Measurements from ENCODE around the gene FMR1.

Gene FMR1

DNA sequence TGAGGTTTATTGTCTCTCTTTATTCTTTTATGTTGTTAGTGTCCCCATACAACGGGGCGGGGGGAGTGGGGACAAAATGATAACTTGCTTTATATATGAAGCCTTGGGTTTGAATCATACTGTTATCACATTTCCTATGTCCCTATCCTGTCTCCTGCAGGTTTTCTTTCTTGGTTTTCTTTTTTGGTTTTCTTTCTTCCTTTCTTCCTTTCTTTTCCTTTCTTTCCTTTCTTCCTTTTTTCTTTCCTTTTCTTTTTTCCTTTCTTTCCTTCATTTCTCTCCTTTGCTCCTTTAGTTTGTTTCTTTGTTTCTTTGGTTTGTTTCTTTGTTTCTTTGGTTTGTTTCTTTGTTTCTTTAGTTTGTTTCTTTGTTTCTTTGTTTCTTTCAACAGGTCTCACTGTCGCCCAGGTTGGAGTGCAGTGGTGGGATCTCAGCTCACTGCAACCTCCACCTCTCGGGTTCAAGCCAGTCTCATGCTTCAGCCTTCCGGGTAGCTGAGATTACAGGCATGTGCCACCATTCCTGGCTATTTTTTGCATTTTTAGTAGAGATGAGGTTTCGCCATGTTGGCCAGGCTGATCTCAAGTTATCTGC is 4.8 kb downstream of the FMR1 start:
- no peak for DNase-seq (ENCODE audit: low read depth)

DNA sequence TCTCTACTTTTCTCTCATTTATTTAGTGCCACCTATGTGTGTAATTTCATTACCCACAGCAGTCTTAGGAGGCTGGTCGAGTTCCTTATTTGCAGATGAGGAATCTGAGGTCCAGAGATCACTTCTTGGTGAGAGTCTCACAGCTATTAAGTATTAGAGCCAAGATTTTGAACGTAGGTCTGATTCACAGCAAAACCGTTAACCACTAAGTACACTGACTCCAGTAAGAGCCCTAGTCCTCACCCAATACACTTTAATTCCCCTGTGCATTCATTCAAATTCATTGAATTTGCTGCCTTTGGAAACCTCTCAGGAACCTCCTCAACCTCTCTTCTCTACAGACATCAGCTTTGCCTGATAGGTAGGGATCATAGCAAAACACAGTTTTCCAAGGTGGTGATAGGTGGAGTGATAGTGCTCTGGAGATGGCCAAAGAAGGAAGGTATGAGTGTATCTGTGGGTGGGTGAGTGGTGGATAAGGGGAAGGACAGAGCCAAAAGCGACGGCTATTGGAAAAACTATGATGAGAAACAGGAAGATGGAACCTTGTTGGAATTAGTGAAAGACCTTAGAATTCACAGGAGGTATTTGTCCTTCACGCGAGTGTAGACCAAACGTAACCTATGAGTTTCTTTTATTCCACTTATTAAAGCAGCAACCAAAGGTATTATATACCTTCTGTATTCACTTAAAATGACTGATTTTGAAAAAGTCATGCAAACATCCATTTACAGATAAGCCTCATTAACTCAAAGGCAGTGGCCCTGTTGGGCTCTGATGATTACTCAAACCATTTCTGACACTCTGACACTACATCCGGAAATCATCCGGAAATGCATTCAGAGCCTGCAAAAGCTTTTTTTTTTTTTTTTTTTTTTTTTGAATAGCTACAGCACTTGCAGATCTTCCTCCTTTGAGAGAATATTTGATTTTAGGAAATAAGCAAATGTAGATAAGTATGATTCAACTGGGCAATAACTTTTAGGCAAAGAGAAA is 6.3 kb downstream of the FMR1 start:
- peak; percentile 9 for DNase-seq (ENCODE audit: low read depth)

DNA sequence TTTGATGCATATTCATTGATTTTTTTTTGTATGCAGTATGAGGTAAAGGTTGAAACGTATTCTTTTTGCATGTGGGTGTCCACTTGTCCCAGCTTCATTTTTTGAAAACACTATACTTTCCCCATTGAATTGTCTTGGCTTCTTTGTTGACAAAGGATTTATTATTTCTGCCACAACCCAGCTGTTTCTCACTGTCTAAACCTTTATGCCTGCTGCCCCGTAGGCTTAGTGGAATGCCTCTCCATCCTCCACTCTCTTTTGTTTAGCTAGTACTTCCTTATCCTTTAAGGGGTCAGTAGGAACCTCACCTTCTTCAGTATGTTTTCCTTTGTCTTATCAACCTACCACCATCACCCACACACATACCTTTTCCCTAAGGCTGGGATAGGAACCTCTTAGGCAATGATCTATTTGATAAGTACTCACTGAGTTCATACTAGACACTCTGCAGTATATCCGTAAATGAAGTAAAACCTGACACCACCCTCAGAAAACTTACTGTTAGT is 8.5 kb downstream of the FMR1 start:
- DNase-seq (ENCODE audit: low read depth) = no peak

DNA sequence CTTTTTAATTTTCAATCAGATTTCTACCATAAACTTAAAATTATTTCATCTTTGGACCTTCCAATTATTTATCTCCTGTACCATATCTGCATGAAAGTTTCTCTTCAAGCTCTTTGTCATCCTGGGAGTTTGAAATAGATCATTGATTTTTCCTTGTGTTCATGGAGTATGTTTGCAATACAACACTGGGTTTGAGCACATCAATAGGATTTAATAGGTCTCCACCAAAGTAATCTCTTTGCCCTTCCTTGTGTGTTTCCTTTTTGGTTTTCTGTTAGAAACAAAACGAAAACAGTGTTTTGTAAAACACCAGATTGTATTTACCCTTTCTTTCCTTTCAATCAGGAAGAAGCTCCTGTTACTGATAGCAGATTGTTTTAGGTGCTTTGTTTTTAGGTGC is 11.9 kb downstream of the FMR1 start:
- no peak for DNase-seq (ENCODE audit: low read depth)

DNA sequence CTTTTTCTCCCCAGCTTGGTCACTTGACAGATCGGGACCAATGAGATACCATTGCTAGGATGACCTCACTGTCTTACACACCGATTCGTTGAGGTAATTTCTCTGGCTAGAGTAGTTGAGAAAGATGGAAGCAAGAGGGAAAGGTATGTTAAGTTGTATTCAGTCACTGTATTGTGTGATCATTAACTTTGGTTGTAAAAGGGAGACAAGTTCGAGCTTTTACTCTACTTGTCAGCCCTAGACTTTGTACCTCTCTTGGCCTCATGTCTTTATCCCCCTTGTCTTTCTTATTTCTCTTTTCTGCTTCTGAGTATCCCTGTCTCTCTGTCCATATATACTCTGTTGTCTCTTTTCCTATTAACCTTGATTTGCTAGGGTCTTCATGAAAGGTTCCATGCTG is 15.5 kb downstream of the FMR1 start:
- no peak for DNase-seq (ENCODE audit: low read depth)

DNA sequence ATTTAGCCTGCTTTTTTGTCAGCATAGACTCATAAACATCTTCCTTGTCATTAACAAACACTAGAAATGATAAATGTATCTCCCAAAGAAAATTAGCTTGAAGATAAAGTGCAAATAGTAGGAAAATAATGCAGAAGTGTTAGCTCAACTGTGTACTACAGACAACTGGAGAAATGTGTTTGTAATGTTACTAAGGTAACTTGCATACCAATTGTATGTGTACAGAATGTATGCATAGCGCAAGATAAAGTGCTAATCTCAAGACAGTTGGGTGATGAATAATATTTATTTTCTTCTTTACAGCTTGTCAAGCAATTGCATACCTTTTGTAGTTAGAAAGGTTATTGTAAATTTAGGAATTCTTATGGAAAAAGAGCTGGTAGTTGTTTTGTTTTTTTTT is 22.1 kb downstream of the FMR1 start:
- DNase-seq (ENCODE audit: low read depth) = no peak

DNA sequence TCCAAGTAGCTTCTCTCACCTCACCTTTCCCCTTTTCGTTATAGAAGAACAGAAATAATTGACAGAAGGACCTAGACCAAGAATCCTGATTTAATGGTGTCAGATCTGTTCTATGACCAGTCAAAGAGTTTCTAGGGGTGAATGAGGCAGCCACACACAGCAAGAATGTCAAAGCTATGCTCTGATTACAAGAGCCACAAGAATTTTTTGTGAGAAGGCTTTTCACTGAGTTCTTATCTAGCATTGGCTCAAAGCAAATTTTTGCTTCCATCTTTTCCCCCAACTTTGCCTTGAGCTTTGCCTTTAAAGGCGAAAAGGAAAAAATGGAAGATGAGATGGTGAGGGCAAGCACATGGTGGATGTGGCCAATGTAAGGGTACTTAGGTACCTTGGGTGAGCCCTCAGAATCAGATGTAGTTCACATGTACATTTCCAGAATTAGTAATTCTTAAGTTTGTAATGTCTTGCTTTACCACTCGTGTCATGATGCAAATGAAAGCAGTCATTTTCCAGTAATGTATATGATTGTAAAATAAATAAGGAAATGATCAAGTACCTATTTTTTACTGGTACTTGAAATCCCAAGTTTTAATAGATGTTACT is 23.5 kb downstream of the FMR1 start:
- DNase-seq (ENCODE audit: low read depth) = no peak

DNA sequence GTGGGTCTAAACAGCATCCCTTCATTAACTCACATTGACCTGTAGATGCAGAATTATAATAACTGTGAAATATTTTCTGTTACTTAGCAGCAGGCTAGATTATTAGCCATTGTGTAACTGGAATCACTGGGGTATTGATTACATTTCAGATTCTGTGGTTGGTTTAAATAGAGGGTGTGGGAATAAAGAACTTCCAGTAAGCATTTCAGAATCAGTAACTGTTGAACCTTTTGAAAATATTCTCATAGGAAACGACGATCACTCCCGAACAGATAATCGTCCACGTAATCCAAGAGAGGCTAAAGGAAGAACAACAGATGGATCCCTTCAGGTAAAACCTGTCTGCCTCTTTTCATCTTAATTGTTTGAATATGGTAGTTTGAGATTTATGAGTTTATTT is 33.6 kb downstream of the FMR1 start:
- DNase-seq (ENCODE audit: low read depth) = no peak

DNA sequence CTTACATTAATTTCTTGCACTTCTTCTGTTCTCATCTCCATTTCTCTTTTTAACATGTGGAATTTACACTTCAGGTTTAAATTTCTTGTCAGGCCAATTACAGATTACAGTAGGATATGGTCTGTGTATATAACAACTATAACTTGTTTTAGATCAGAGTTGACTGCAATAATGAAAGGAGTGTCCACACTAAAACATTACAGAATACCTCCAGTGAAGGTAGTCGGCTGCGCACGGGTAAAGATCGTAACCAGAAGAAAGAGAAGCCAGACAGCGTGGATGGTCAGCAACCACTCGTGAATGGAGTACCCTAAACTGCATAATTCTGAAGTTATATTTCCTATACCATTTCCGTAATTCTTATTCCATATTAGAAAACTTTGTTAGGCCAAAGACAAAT is 36.8 kb downstream of the FMR1 start:
- DNase-seq (ENCODE audit: low read depth) = no peak

DNA sequence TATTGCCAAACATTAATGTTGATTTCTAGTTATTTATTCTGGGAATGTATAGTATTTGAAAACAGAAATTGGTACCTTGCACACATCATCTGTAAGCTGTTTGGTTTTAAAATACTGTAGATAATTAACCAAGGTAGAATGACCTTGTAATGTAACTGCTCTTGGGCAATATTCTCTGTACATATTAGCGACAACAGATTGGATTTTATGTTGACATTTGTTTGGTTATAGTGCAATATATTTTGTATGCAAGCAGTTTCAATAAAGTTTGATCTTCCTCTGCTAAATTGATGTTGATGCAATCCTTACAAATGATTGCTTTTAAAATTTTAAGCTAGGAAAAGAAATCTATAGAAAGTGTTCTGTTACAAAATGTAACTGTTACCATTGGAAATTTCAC is 38.6 kb downstream of the FMR1 start:
- no peak for DNase-seq (ENCODE audit: low read depth)

DNA sequence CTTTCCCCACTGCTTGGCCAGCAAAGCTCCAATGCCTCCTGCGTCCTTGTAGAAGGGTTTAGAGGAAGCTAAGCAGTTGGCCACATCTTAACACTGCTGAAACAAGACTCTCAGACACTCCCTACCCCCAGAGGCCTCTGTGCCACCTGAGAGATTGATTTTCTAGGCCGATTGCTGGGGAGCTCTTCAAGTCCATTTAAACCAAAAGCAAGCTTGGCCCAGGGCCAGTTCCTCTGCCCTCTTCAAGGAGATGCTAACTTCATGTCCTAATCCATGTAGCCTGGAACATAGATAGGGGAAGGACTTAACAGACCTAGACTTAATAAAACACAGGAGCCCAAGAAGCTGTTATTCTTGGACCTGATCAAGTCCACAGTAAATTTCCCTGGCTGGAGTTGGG is 42.3 kb downstream of the FMR1 start:
- no peak for DNase-seq (ENCODE audit: low read depth)

DNA sequence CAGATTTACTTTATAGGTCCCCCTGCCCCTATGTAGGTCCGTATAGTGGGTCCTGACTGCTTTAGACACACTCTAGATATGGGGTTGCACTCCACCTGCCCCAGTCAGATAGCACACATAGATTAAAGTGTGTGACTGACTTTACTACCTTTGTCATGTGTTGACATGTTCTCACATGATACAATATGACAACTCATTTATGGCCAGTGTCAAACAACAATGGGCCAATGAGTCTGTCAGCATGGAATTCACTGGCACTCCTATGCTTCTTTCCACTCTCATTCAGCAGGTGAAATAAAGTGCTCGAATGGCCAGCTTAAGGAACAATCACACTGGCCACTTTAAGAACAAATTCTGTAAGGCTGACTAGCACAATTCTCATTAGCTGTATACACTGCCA is 45.6 kb downstream of the FMR1 start:
- no peak for DNase-seq (ENCODE audit: low read depth)

DNA sequence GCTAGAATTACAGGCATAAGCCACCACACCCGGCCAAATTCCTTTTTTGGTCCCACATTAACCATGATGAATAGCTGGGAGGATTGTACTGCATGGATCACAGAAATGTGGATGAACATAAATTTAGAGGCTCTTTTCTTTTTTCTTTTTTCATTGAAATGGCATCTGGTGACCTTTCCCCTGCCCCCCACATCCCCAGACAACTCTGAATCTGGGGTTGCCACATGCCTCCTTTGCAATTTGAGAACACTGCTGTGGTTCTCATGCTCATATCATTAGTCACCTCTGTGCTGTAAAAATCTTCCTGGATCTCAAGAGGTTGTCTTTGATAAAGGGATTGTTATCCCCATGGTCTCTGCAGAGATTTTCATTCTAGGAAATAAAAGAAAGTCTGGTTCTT is 46.6 kb downstream of the FMR1 start:
- no peak for DNase-seq (ENCODE audit: low read depth)

DNA sequence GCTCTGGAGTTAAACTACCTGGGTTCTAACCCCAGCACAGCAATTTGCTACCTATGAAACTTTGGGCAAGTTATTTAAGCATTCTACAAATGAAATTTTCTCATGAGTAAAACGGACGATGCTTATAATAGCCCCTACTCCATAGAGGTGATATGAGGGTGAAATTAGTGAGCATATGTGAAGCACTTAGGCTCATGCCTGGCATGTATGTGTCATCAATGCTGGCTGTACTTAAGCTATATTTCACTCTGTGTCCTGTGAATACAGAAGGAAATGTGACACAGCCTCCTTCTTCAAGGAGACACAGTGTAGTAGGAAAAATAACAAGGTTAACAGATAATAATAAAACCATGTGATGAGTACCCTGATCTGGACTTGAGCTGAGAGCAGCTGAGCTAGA is 49.0 kb downstream of the FMR1 start:
- DNase-seq (ENCODE audit: low read depth) = no peak

DNA sequence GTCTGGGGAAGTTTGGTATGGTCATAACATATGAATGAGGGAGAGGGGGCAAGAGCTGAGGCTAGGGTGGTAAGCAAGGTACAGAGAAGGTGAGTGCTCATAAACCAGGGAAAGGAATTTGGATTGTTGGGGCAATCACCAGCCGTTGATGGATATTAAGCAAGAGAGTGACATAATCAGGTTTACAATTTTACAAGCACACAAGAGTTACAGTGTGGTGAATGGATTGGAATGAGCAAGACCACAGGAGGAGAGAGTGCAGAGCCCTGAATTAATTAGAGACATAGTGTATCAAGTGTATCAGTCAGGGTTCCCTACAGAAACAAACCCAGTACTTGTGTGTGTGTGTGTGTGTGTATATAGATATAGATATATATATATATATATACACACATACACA is 50.8 kb downstream of the FMR1 start:
- no peak for DNase-seq (ENCODE audit: low read depth)

DNA sequence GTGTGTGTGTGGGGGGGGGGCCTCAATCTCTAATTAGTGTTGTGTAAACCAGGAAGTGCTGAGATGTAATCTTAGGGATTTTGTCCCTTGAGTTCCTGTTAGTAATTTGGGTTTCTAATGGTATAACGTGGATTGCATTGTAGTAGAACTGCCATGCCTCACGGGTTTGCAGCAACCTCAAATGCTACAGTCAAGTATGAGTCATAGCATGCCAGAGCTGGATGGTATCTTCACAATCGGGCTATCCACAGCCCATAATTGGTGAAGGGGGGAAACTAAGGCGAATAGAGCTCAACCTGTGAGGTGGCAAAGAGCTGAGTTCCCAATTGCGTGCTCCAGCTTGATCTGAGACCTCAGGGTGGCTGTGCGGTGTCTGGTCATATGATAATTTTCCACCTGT is 67.2 kb downstream of the FMR1 start:
- no peak for DNase-seq (ENCODE audit: low read depth)

DNA sequence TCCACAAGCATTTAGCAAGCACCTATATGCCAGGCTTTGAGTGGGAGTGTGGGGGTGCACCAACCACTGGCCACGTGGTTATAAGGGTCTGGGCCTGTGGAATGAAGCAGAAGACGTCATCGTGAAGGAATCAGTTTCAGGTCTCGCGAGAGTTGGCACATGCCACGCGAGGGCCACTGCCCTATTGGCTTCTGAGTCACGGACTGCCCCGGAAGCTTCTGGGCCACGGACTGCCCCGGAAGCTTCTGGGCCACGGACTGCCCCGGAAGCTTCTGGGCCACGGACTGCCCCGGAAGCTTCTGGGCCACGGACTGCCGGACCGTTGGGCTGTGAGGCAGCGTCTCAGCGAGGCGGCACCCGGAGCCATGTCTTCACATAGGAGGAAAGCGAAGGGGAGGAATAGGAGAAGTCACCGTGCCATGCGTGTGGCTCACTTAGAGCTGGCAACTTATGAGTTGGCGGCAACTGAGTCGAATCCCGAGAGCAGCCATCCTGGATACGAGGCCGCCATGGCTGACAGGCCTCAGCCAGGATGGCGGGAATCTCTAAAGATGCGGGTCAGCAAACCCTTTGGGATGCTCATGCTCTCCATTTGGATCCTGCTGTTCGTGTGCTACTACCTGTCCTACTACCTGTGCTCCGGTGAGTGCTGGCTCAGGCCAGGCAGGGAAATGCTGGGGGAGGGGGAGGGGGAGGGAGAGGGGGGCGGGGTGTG is 69.5 kb downstream of the FMR1 start, which contains the start of gene FMR1NB:
Gene FMR1NB (plus strand): TSS at position 300 of the 715 bp plus-strand sequence. CDS start 66 bp downstream, at position 366.
- no peak for DNase-seq (ENCODE audit: low read depth)
